Transverse colon (tissue), 4 donors: Measurements from ENCODE around the gene CD300A. TPM values are rescaled to one million over a fixed set of nuclear protein-coding genes. Genes with fewer than 3 reads are reported as not detected.

ENCODE experiments used
- DNase-seq: peaks from one replicate; pipeline ENCODE4 v3.0.0-alpha.2; 2019
- H3K27ac ChIP-seq, 4 donors: fragments of 200-600 bp; sonication (generic); 2 replicates each; pipeline ENCODE4 v1.5.1; 2016 to 2018; ENCODE audit warnings: inconsistent platforms in 4 of 4
- H3K27me3 ChIP-seq: fragments of 200-600 bp; sonication (generic); 2 replicates; pipeline ENCODE4 v1.5.1; 2017; ENCODE audit warnings: inconsistent platforms
- H3K36me3 ChIP-seq, 4 donors: fragments of 200-600 bp; sonication (generic); 2 replicates each; pipeline ENCODE4 v1.5.1; 2017 to 2019; ENCODE audit warnings: inconsistent platforms in 4 of 4
- H3K4me1 ChIP-seq, 4 donors: fragments of 200-600 bp; sonication (generic); 2 replicates each; pipeline ENCODE4 v1.5.1; 2017 to 2020; ENCODE audit warnings: inconsistent platforms in 4 of 4
- H3K4me3 ChIP-seq, 4 donors: fragments of 200-600 bp; sonication (generic); 1 replicate in 1 of 4; 2 replicates in 3 of 4; pipeline versions ENCODE4 v1.5.1 to v1.6.1; 2017 to 2019; ENCODE audit warnings: inconsistent platforms in 4 of 4
- H3K9me3 ChIP-seq, 2 donors: fragments of 200-600 bp; sonication (generic); 2 replicates each; pipeline ENCODE4 v1.5.1; 2017 to 2019; ENCODE audit warnings: inconsistent platforms in 2 of 2
- CTCF ChIP-seq, 5 experiments: fragments of 200-600 bp in 3 of 5; fragments of 450-650 bp in 2 of 5; sonication (generic) in 3 of 5; IDR thresholded peaks; 1 replicate in 2 of 5; 2 replicates in 3 of 5; pipeline ENCODE4 v1.5.1; 2016 to 2017; ENCODE audit warnings: antibody characterized with exemption in 5 of 5, inconsistent platforms in 3 of 5, mild to moderate bottlenecking in 2 of 5, moderate library complexity in 1 of 5
- EP300 ChIP-seq: sonication (generic); formaldehyde crosslinking; IDR thresholded peaks from one replicate; pipeline ENCODE4 v1.6.1; 2017; ENCODE audit warnings: antibody characterized with exemption, low read depth
- POLR2A ChIP-seq: fragments of 450-650 bp; IDR thresholded peaks from one replicate; pipeline ENCODE4 v1.6.1; 2016; ENCODE audit warnings: antibody characterized with exemption, mild to moderate bottlenecking, moderate library complexity
- POLR2AphosphoS5 ChIP-seq, 3 donors: sonication (generic); formaldehyde crosslinking; IDR thresholded peaks; one replicate each; pipeline ENCODE4 v1.6.1; 2016; ENCODE audit warnings: antibody characterized with exemption in 3 of 3
- WGBS, 2 donors: methylation state at CpG; one replicate each; pipeline ENCODE4 v1.1.5; 2018; ENCODE audit warnings: low coverage in 1 of 2; 5-methylcytosine and 5-hydroxymethylcytosine counted together
- in situ Hi-C, 4 donors: fragments of 200-750 bp; cut with MboI; loops; one replicate each; pipeline versions ENCODE4 v1.15.0 to v1.15.1; 2017; ENCODE audit warnings: low sequenced_read_pairs in 3 of 4, low pct_ligation_motif_present in 1 of 4, low pct_unique_long_range_greater_than_20kb in 1 of 4
- intact Hi-C: fragments of 100-400 bp; cut with DNase I; formaldehyde crosslinking; loops from one replicate; pipeline ENCODE4 v1.15.1; 2023; ENCODE audit warnings: low total_unique reads
- total RNA-seq, 4 donors: library from RNA; depleted of rRNA; stranded (reverse); fragments of >200 nt; gene quantifications; one replicate each; pipeline ENCODE4 v1.1.0, GENCODE V29; 2016

CD300A gene
- total RNA-seq, 4 donors from 2014 or later, result 3.1 to 5.1 TPM; not detected in 2

GRCh38 chr17:74451557-74451956, 14.9 kb upstream of the CD300A start:
- in situ Hi-C loops, result loop anchor here in 1 of 4 donors (10.0 kb wide), 1 partner anchor 247 kb away; the partner anchor contains the start of gene RPL38
- TF ChIP-seq POLR2A (no peak), POLR2AphosphoS5 (IDR thresholded peaks at IDR 0.05) (no peak), EP300 (no peak), CTCF (IDR thresholded peaks at IDR 0.05) (no peak)
- no peak for DNase-seq
- Histone ChIP-seq H3K4me1 (peaks cover 15 to 34% (median 27%) of the 10 kb centered on the region in 4 donors), H3K27me3 (no peaks in the 10 kb centered on the region), H3K36me3 (no peaks in the 10 kb centered on the region), H3K9me3 (no peaks in the 10 kb centered on the region), H3K4me3 (no peak overlapping the region), H3K27ac (peak overlapping the region in 3 of 4 donors; percentile 17 to 50 (median 23))
- WGBS, 2 donors, result 66 to 75% methylated on average over 5 of the region's 6 CpGs
- intact Hi-C loops, result no loop called here

GRCh38 chr17:74452033-74452840, 14.2 kb upstream of the CD300A start:
- peaks cover 15 to 36% (median 29%) of the 10 kb centered on the region in 4 donors for H3K4me1 ChIP-seq
- DNase-seq, result no peak
- H3K27me3 ChIP-seq, result no peaks in the 10 kb centered on the region
- intact Hi-C loops (loop anchor here (1.0 kb wide), 1 partner anchor 34 kb away; no protein-coding TSS in a partner anchor), in situ Hi-C loops (loop anchor here in 1 of 4 donors (10.0 kb wide), 1 partner anchor 247 kb away; the partner anchor contains the start of gene RPL38)
- no peaks in the 10 kb centered on the region for H3K36me3 ChIP-seq
- TF ChIP-seq CTCF (IDR thresholded peaks at IDR 0.05) (no peak), EP300 (no peak), POLR2A (no peak), POLR2AphosphoS5 (IDR thresholded peaks at IDR 0.05) (no peak)
- H3K9me3 ChIP-seq, result no peaks in the 10 kb centered on the region
- H3K4me3 ChIP-seq, result no peak overlapping the region
- WGBS, 2 donors, result 66% methylated on average over 16 of the region's 16 CpGs; no CpG with 5 or more reads in 1 of the 2 donors
- H3K27ac ChIP-seq, result peak overlapping the region in 3 of 4 donors; percentile 81 to 83 (median 83)

- H3K9me3 ChIP-seq, result no peaks in the 10 kb centered on the region
- in situ Hi-C loops, result loop anchor here in 1 of 4 donors (10.0 kb wide), 1 partner anchor 248 kb away; the partner anchor contains the start of gene RPL38
- H3K4me1 ChIP-seq, result peaks cover 15 to 43% (median 32%) of the 10 kb centered on the region in 4 donors
- DNase-seq, result no peak
- intact Hi-C loops, result loop anchor here (1.0 kb wide), 1 partner anchor 35 kb away; no protein-coding TSS in a partner anchor
- H3K4me3 ChIP-seq, result peak overlapping the region in 3 of 4 donors; percentile 17 to 51 (median 35)
- peak overlapping the region; percentile 81 to 83 (median 82) for H3K27ac ChIP-seq
- 62 to 65% methylated on average over 6 to 14 of the region's 22 CpGs for WGBS, 2 donors
- no peak for TF ChIP-seq POLR2AphosphoS5 (IDR thresholded peaks at IDR 0.05)
- no peak for TF ChIP-seq EP300
- TF ChIP-seq POLR2A, result no peak
- TF ChIP-seq CTCF (IDR thresholded peaks at IDR 0.05), result no peak
- no peaks in the 10 kb centered on the region for H3K27me3 ChIP-seq
- no peaks in the 10 kb centered on the region for H3K36me3 ChIP-seq
These were observed 13.4 kb upstream of the CD300A start for GRCh38 chr17:74452841-74453661.
